BE2C (cell line): Measurements from ENCODE around the gene MESP2.

Experiments
- DNase-seq: peaks from one replicate; pipeline ENCODE4 v3.0.0-alpha.2; 2020
- H3K27me3 ChIP-seq: fragments of 250-450 bp; sonication (Bioruptor Pico); 2 replicates; pipeline ENCODE4 v1.5.1; 2020; ENCODE audit warnings: mild to moderate bottlenecking
- H3K36me3 ChIP-seq: fragments of 250-450 bp; sonication (Bioruptor Pico); 2 replicates; pipeline ENCODE4 v1.5.1; 2020; ENCODE audit warnings: mild to moderate bottlenecking
- H3K4me1 ChIP-seq: fragments of 250-450 bp; sonication (Bioruptor Pico); 2 replicates; pipeline ENCODE4 v1.5.1; 2020
- H3K4me3 ChIP-seq: 2 replicates; pipeline ENCODE4 v1.5.1; 2011; ENCODE audit warnings: low read depth, low read length
- H3K9me3 ChIP-seq: fragments of 250-450 bp; sonication (Bioruptor Pico); 2 replicates; pipeline ENCODE4 v1.5.1; 2020
- CTCF ChIP-seq: IDR thresholded peaks from 2 replicates; pipeline ENCODE4 v1.5.1; 2012; ENCODE audit warnings: mild to moderate bottlenecking, low read depth, low read length

Gene MESP2

GRCh38 chr15:89792106-89792805 lies 16.1 kb downstream of the MESP2 start:
- H3K27me3 ChIP-seq, result no peaks in the 10 kb centered on the region
- no peaks in the 10 kb centered on the region for H3K36me3 ChIP-seq
- no peaks in the 10 kb centered on the region for H3K4me1 ChIP-seq
- DNase-seq, result no peak
- no peak for TF ChIP-seq CTCF
- no peaks in the 10 kb centered on the region for H3K9me3 ChIP-seq
- H3K4me3 ChIP-seq, result no peak overlapping the region

- no peak for TF ChIP-seq CTCF
- no peak for DNase-seq
- no peaks in the 10 kb centered on the region for H3K9me3 ChIP-seq
- no peaks in the 10 kb centered on the region for H3K27me3 ChIP-seq
- H3K4me3 ChIP-seq, result no peak overlapping the region
- H3K4me1 ChIP-seq, result no peaks in the 10 kb centered on the region
- H3K36me3 ChIP-seq, result no peaks in the 10 kb centered on the region
These were observed 18.6 kb downstream of the MESP2 start for GRCh38 chr15:89794627-89795241.

GRCh38 chr15:89795996-89796395 lies 19.9 kb downstream of the MESP2 start:
- H3K27me3 ChIP-seq, result no peaks in the 10 kb centered on the region
- no peak for TF ChIP-seq CTCF
- no peak for DNase-seq
- H3K36me3 ChIP-seq, result no peaks in the 10 kb centered on the region
- no peaks in the 10 kb centered on the region for H3K4me1 ChIP-seq
- H3K4me3 ChIP-seq, result no peak overlapping the region
- no peaks in the 10 kb centered on the region for H3K9me3 ChIP-seq

- TF ChIP-seq CTCF, result no peak
These were observed 21.6 kb downstream of the MESP2 start for GRCh38 chr15:89797678-89798201.

GRCh38 chr15:89799011-89799911 lies 23.1 kb downstream of the MESP2 start:
- no peak for DNase-seq
- no peak overlapping the region for H3K4me3 ChIP-seq
- no peak for TF ChIP-seq CTCF
- no peaks in the 10 kb centered on the region for H3K27me3 ChIP-seq
- no peaks in the 10 kb centered on the region for H3K9me3 ChIP-seq
- H3K4me1 ChIP-seq, result no peaks in the 10 kb centered on the region
- no peaks in the 10 kb centered on the region for H3K36me3 ChIP-seq

More at GRCh38 chr15:89797678-89798201, 21.6 kb downstream of the MESP2 start:
- Histone ChIP-seq H3K4me1 (no peaks in the 10 kb centered on the region), H3K4me3 (no peak overlapping the region), H3K27me3 (no peaks in the 10 kb centered on the region), H3K36me3 (no peaks in the 10 kb centered on the region), H3K9me3 (no peaks in the 10 kb centered on the region)
- no peak for DNase-seq
